Stimulated activated naive B cell treated with anti-CD40 and anti-IgM and Interleukin-4, amounts not matched to agents 10 μg/mL and 1 μg/mL and 100 μg/mL, for 72 hours (primary cell): Measurements from ENCODE around the gene MLH1.
A peak's percentile ranks its signal among the peaks of the same experiment; 100 is the strongest.

Source experiments
- ATAC-seq, 2 donors: fragments of 150-1000 bp; cut with Tn5 transposase; replicated peaks; 2 replicates each; pipeline ENCODE4 v1.10.0; 2021; ENCODE audit warnings: moderate library complexity in 1 of 2
- DNase-seq: peaks from one replicate; pipeline ENCODE4 v3.0.0; 2021
- H3K27ac Mint-ChIP-seq: one replicate; pipeline ENCODE4 v1.8.0; 2022; ENCODE audit warnings: mild to moderate bottlenecking, mixed read lengths
- H3K27me3 Mint-ChIP-seq, 2 donors: one replicate each; pipeline ENCODE4 v1.8.0; 2022; ENCODE audit warnings: mixed read lengths in 2 of 2
- H3K36me3 Mint-ChIP-seq, 2 donors: one replicate each; pipeline ENCODE4 v1.8.0; 2022; ENCODE audit warnings: mixed read lengths in 2 of 2, mild to moderate bottlenecking in 1 of 2
- H3K4me1 Mint-ChIP-seq, 2 donors: one replicate each; pipeline ENCODE4 v1.8.0; 2022; ENCODE audit warnings: mixed read lengths in 2 of 2, mild to moderate bottlenecking in 1 of 2
- H3K4me3 Mint-ChIP-seq, 2 donors: one replicate each; pipeline ENCODE4 v1.8.0; 2022; ENCODE audit warnings: mild to moderate bottlenecking in 2 of 2, mixed read lengths in 2 of 2, moderate library complexity in 1 of 2
- H3K9me3 Mint-ChIP-seq, 2 donors: one replicate each; pipeline ENCODE4 v1.8.0; 2022; ENCODE audit warnings: mixed read lengths in 2 of 2, mild to moderate bottlenecking in 1 of 2

The MLH1 gene

DNA sequence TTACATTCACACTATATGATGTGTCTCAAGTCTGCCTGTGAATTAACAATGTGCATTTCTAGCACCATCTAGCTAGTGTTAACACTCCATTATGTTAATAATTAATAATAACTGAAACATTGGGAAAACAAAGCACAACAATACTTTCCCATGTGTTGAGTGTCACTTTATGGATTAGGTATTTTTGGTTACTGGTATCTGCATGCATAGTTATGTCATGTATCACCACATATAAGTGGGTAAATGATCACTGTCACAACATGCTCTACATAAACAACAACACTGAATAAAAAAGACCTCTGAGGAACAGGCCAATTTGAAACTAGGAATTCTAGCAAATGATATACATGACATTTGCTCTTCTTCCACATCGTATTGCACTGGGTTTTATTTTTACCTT lies 74.7 kb downstream of the MLH1 start:
- H3K4me3 Mint-ChIP-seq, result no peak overlapping the region
- ATAC-seq (no peak), DNase-seq (no peak)
- peaks cover 24 to 39% of the 10 kb centered on the region in 2 donors for H3K36me3 Mint-ChIP-seq
- no peak overlapping the region for H3K27ac Mint-ChIP-seq
- H3K4me1 Mint-ChIP-seq, result peaks cover 0 to 2% of the 10 kb centered on the region in 2 donors
- no peaks in the 10 kb centered on the region for H3K9me3 Mint-ChIP-seq
- H3K27me3 Mint-ChIP-seq, result no peaks in the 10 kb centered on the region

DNA sequence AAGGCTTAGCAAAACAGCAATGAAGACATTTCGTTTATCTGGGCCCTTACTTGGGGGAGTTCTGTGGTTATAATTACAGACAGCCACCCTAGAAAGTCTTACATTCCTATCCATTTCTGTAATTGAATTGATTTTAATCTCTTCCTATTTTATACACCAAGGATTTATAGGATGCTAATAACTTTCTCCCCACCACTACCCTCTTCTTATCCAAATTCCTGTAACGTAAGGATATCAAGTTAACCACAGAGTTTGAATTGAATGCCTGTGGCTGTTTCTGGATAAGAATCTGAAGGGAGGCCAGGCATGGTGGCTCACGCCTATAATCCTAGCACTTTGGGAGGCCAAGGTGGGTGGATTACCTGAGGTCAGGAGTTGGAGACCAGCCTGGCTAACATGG lies 78.6 kb downstream of the MLH1 start:
- Mint-ChIP-seq H3K27me3 (no peaks in the 10 kb centered on the region), H3K9me3 (no peaks in the 10 kb centered on the region), H3K4me3 (no peak overlapping the region), H3K4me1 (peaks cover 0 to 2% of the 10 kb centered on the region in 2 donors), H3K27ac (no peak overlapping the region), H3K36me3 (peaks cover 28 to 37% of the 10 kb centered on the region in 2 donors)
- no peak for DNase-seq
- ATAC-seq, result no peak

- Mint-ChIP-seq H3K27me3 (no peaks in the 10 kb centered on the region), H3K9me3 (no peaks in the 10 kb centered on the region), H3K4me3 (peak overlapping the region in 1 of 2 donors; percentile 15), H3K4me1 (peaks cover 0 to 2% of the 10 kb centered on the region in 2 donors), H3K27ac (no peak overlapping the region), H3K36me3 (peaks cover 29 to 40% of the 10 kb centered on the region in 2 donors)
- ATAC-seq, result no peak
- DNase-seq, result no peak
Observed at GRCh38 chr3:37072892-37073291, 79.6 kb downstream of the MLH1 start.

- Mint-ChIP-seq H3K4me3 (no peak overlapping the region), H3K27me3 (no peaks in the 10 kb centered on the region), H3K9me3 (no peaks in the 10 kb centered on the region), H3K36me3 (peaks cover 35 to 39% of the 10 kb centered on the region in 2 donors), H3K4me1 (peaks cover 0 to 2% of the 10 kb centered on the region in 2 donors), H3K27ac (no peak overlapping the region)
- no peak for DNase-seq
- no peak for ATAC-seq
Observed at GRCh38 chr3:37074178-37074577, 80.9 kb downstream of the MLH1 start.

DNA sequence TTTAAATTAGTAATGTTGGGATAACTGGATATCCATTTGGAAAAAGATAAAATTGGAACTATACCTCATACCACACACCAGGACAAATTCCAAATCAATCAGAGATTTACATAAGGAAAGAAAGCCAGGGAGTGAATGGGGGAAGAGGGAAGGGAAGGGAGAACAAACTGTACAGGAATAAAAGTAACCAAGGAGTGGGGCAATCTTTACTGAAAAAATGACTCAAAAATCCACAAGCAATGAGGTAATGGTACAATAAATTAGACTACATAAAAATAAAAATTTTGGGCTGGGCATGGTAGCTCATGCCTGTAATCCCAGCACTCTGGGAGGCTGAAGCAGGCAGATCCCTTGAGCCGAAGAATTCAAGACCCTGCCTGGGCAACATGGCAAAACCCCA lies 82.6 kb downstream of the MLH1 start:
- peaks cover 0 to 2% of the 10 kb centered on the region in 2 donors for H3K4me1 Mint-ChIP-seq
- ATAC-seq (no peak), DNase-seq (no peak)
- no peaks in the 10 kb centered on the region for H3K27me3 Mint-ChIP-seq
- no peak overlapping the region for H3K27ac Mint-ChIP-seq
- H3K4me3 Mint-ChIP-seq, result no peak overlapping the region
- no peaks in the 10 kb centered on the region for H3K9me3 Mint-ChIP-seq
- peaks cover 39 to 47% of the 10 kb centered on the region in 2 donors for H3K36me3 Mint-ChIP-seq

DNA sequence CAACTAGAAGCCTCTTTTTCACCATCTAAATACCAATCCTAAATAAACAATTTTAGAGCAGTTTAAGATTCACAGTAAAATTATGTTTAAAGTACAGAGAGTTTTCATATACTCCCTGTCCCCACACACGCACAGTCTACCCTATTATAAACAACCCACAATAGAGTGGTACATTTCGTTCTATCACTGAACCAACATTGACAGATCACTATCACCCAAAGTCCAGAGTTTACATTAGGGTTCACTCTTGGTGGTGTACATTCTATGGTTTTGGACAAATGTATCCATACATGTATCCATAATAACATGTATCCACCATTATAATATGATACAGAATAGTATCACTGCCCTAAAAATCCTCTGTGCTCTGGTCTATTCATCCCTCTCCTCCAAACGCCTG lies 89.0 kb downstream of the MLH1 start:
- Mint-ChIP-seq H3K4me1 (no peaks in the 10 kb centered on the region), H3K27me3 (no peaks in the 10 kb centered on the region), H3K36me3 (peaks cover 22 to 29% of the 10 kb centered on the region in 2 donors), H3K27ac (no peak overlapping the region), H3K4me3 (no peak overlapping the region), H3K9me3 (no peaks in the 10 kb centered on the region)
- ATAC-seq (no peak), DNase-seq (no peak)

- ATAC-seq, result no peak
- H3K27ac Mint-ChIP-seq, result no peak overlapping the region
- no peak overlapping the region for H3K4me3 Mint-ChIP-seq
- peaks cover 11 to 15% of the 10 kb centered on the region in 2 donors for H3K36me3 Mint-ChIP-seq
- DNase-seq, result no peak
- no peaks in the 10 kb centered on the region for H3K27me3 Mint-ChIP-seq
- H3K4me1 Mint-ChIP-seq, result no peaks in the 10 kb centered on the region
- H3K9me3 Mint-ChIP-seq, result no peaks in the 10 kb centered on the region
Observed at GRCh38 chr3:37086918-37087317, 93.6 kb downstream of the MLH1 start.

GRCh38 chr3:37087870-37088269 lies 94.6 kb downstream of the MLH1 start:
- ATAC-seq (no peak), DNase-seq (no peak)
- no peaks in the 10 kb centered on the region for H3K9me3 Mint-ChIP-seq
- peaks cover 17 to 19% of the 10 kb centered on the region in 2 donors for H3K36me3 Mint-ChIP-seq
- no peaks in the 10 kb centered on the region for H3K27me3 Mint-ChIP-seq
- no peak overlapping the region for H3K4me3 Mint-ChIP-seq
- no peak overlapping the region for H3K27ac Mint-ChIP-seq
- no peaks in the 10 kb centered on the region for H3K4me1 Mint-ChIP-seq

DNA sequence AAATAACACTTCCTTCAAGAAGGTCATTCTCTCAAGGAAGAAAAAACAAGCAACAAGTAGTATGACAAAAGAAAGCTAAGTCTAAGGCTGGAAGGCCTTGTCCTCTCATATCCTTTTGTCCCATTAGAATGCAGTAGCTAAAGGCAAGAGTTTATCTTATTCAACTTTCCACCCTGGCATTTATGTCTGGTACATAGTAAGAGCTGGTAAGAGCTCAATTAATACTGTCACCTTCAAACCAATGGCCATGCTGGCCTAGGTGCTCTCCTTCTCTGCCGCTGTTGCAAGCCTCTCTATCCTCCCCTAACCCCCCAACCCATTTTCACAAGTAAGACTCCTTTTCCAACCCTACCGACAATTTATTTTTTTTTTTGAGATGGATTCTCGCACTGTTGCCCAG lies 99.2 kb downstream of the MLH1 start:
- Mint-ChIP-seq H3K27me3 (no peaks in the 10 kb centered on the region), H3K9me3 (no peaks in the 10 kb centered on the region), H3K27ac (no peak overlapping the region), H3K4me1 (no peaks in the 10 kb centered on the region), H3K4me3 (no peak overlapping the region), H3K36me3 (peaks cover 15 to 17% of the 10 kb centered on the region in 2 donors)
- ATAC-seq (no peak), DNase-seq (no peak)

GRCh38 chr3:37093481-37093880 lies 100.2 kb downstream of the MLH1 start:
- no peak for DNase-seq
- H3K4me3 Mint-ChIP-seq, result no peak overlapping the region
- ATAC-seq, result no peak
- no peaks in the 10 kb centered on the region for H3K9me3 Mint-ChIP-seq
- no peak overlapping the region for H3K27ac Mint-ChIP-seq
- H3K36me3 Mint-ChIP-seq, result peaks cover 15 to 17% of the 10 kb centered on the region in 2 donors
- H3K4me1 Mint-ChIP-seq, result no peaks in the 10 kb centered on the region
- H3K27me3 Mint-ChIP-seq, result no peaks in the 10 kb centered on the region

DNA sequence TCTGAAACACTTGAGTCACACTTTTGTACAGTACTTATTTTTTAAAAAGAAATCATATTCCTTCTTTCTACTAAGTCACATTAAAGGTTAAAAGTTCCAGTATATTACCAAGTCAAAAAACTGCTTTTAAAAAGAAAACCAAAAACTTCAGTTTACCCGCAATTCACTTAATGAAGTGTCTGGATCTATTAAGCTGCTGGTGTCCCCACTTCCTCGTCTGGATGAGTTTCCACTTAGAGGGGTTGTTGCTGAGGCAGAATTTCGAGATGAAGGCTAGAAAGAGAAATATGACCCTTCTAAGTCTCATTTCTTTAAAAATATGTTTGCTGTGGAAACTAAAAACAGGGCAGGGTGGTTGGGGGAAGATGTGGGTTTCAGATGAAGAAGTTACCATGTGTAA lies 101.3 kb downstream of the MLH1 start:
- ATAC-seq, result no peak
- Mint-ChIP-seq H3K9me3 (no peaks in the 10 kb centered on the region), H3K27ac (no peak overlapping the region), H3K4me1 (no peaks in the 10 kb centered on the region), H3K27me3 (no peaks in the 10 kb centered on the region), H3K4me3 (no peak overlapping the region), H3K36me3 (peaks cover 15 to 17% of the 10 kb centered on the region in 2 donors)
- DNase-seq, result no peak

DNA sequence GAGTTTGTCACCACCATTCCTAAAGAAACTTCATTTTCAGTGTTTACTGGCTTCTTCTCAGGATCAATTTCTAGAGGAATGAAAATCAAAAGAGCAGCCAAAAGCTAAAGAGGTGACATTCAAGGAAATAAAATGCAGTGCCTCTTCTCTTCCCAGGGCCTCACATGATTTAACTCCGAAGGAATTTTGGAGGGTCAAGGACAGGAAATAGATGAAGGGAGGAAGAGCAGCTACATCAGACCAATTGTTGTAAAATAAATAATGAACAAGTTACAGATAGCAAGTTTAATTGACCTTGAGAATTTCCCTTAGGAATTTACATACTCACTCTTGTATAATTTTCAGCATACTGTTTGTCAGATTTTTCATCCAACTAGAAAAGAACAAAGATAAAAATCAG lies 103.0 kb downstream of the MLH1 start:
- Mint-ChIP-seq H3K9me3 (no peaks in the 10 kb centered on the region), H3K36me3 (peaks cover 15% of the 10 kb centered on the region in 2 donors), H3K27me3 (no peaks in the 10 kb centered on the region), H3K4me3 (no peak overlapping the region), H3K27ac (no peak overlapping the region), H3K4me1 (no peaks in the 10 kb centered on the region)
- no peak for DNase-seq
- ATAC-seq, result no peak

GRCh38 chr3:37096975-37097374 lies 103.7 kb downstream of the MLH1 start:
- H3K4me3 Mint-ChIP-seq, result no peak overlapping the region
- DNase-seq (no peak), ATAC-seq (no peak)
- peaks cover 12 to 15% of the 10 kb centered on the region in 2 donors for H3K36me3 Mint-ChIP-seq
- no peaks in the 10 kb centered on the region for H3K4me1 Mint-ChIP-seq
- H3K9me3 Mint-ChIP-seq, result no peaks in the 10 kb centered on the region
- no peaks in the 10 kb centered on the region for H3K27me3 Mint-ChIP-seq
- no peak overlapping the region for H3K27ac Mint-ChIP-seq

DNA sequence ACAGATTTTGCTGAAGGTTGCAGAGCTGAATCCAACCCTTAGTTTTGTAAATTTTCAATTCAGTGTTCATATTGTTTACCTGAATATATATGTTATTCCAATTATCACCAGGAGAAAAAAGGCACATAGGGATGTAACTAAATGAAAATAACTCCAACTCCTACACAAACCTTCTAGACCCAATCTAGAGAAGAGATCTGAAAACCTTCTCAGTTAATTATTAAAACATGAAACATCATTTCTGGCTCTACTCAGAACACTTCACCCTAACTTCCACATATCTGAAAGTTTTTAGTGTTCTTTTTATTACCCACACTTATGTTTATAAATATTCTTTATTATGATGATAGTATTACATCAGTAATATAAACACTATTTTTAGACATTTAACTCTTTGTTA lies 104.5 kb downstream of the MLH1 start:
- no peak for DNase-seq
- H3K9me3 Mint-ChIP-seq, result no peaks in the 10 kb centered on the region

GRCh38 chr3:37098884-37099283 lies 105.6 kb downstream of the MLH1 start:
- Mint-ChIP-seq H3K27me3 (no peaks in the 10 kb centered on the region), H3K27ac (no peak overlapping the region), H3K4me3 (no peak overlapping the region), H3K9me3 (no peaks in the 10 kb centered on the region), H3K4me1 (peaks cover 0 to 2% of the 10 kb centered on the region in 2 donors), H3K36me3 (peaks cover 1 to 4% of the 10 kb centered on the region in 2 donors)
- ATAC-seq (no peak), DNase-seq (no peak)

More for the DNA sequence above, 104.5 kb downstream of the MLH1 start:
- H3K4me3 Mint-ChIP-seq, result no peak overlapping the region
- H3K4me1 Mint-ChIP-seq, result no peaks in the 10 kb centered on the region
- H3K27me3 Mint-ChIP-seq, result no peaks in the 10 kb centered on the region
- peak in 1 of 2 donors; percentile 42 for ATAC-seq
- H3K36me3 Mint-ChIP-seq, result peaks cover 9% of the 10 kb centered on the region in 2 donors
- H3K27ac Mint-ChIP-seq, result no peak overlapping the region

GRCh38 chr3:37099469-37099868 lies 106.2 kb downstream of the MLH1 start:
- Mint-ChIP-seq H3K4me1 (peaks cover 0 to 2% of the 10 kb centered on the region in 2 donors), H3K9me3 (no peaks in the 10 kb centered on the region), H3K4me3 (no peak overlapping the region), H3K27me3 (no peaks in the 10 kb centered on the region), H3K27ac (no peak overlapping the region), H3K36me3 (peaks cover 0 to 4% of the 10 kb centered on the region in 2 donors)
- no peak for ATAC-seq
- DNase-seq, result no peak
